HepG2 (cell line): ENCODE data around the gene MXRA7. TPM values are rescaled to one million over a fixed set of nuclear protein-coding genes. Genes with fewer than 3 reads are reported as not detected.

Source experiments
- AGO1 ChIP-seq: fragments of 200-400 bp; formaldehyde crosslinking; IDR thresholded peaks from 2 replicates; pipeline ENCODE4 v1.6.1; 2017; ENCODE audit warnings: mild to moderate bottlenecking, low read depth, low read length, moderate library complexity; ENCODE audit not compliant: poor library complexity, severe bottlenecking
- CBX5 ChIP-seq: sonication (generic); formaldehyde crosslinking; IDR thresholded peaks from 2 replicates; pipeline ENCODE4 v1.4.0; 2020; ENCODE audit warnings: missing genetic modification reagents, borderline replicate concordance
- ELF1 ChIP-seq: sonication (generic); formaldehyde crosslinking; IDR thresholded peaks from 2 replicates; pipeline ENCODE4 v1.4.0; 2020; ENCODE audit warnings: missing genetic modification reagents
- FOSL2 ChIP-seq: sonication (generic); formaldehyde crosslinking; IDR thresholded peaks from 2 replicates; pipeline ENCODE4 v1.4.0; 2020; ENCODE audit warnings: missing genetic modification reagents
- FOXM1 ChIP-seq: sonication (generic); formaldehyde crosslinking; IDR thresholded peaks from 2 replicates; pipeline ENCODE4 v1.5.0; 2020; ENCODE audit warnings: missing genetic modification reagents
- RBFOX2 ChIP-seq: fragments of 200-400 bp; formaldehyde crosslinking; IDR thresholded peaks from 2 replicates; pipeline ENCODE4 v1.6.1; 2017; ENCODE audit warnings: low read depth, mild to moderate bottlenecking, low read length
- RBM39 ChIP-seq: fragments of 200-400 bp; formaldehyde crosslinking; IDR thresholded peaks from one replicate; pipeline ENCODE4 v1.6.1; 2018; ENCODE audit warnings: antibody characterized with exemption, mild to moderate bottlenecking, low read depth, low read length; ENCODE audit not compliant: poor library complexity, severe bottlenecking
- ZBTB42 ChIP-seq: sonication (generic); formaldehyde crosslinking; IDR thresholded peaks from 2 replicates; pipeline ENCODE4 v1.5.0; 2020; ENCODE audit warnings: mild to moderate bottlenecking, missing genetic modification reagents
- ZNF234 ChIP-seq: sonication (generic); formaldehyde crosslinking; conservative IDR thresholded peaks from 2 replicates; pipeline ENCODE4 v1.5.1; 2020; ENCODE audit warnings: mild to moderate bottlenecking, missing genetic modification reagents
- ZNF317 ChIP-seq: sonication (generic); formaldehyde crosslinking; IDR thresholded peaks from 2 replicates; pipeline ENCODE4 v1.5.0; 2020; ENCODE audit warnings: mild to moderate bottlenecking, missing genetic modification reagents
- ZNF629 ChIP-seq: sonication (generic); formaldehyde crosslinking; conservative IDR thresholded peaks from 2 replicates; pipeline ENCODE4 v1.5.0; 2020; ENCODE audit warnings: missing genetic modification reagents
- ZNF660 ChIP-seq: sonication (generic); formaldehyde crosslinking; IDR thresholded peaks from 2 replicates; pipeline ENCODE4 v1.5.1; 2020; ENCODE audit warnings: mild to moderate bottlenecking, low read depth, missing genetic modification reagents, borderline replicate concordance
- ZNF746 ChIP-seq: sonication (generic); formaldehyde crosslinking; IDR thresholded peaks from 2 replicates; pipeline ENCODE4 v1.8.0; 2022; ENCODE audit warnings: mild to moderate bottlenecking, missing genetic modification reagents
- ZNF788 ChIP-seq: sonication (generic); formaldehyde crosslinking; IDR thresholded peaks from 2 replicates; pipeline ENCODE4 v1.5.0; 2020; ENCODE audit warnings: mild to moderate bottlenecking, missing genetic modification reagents, borderline replicate concordance
- ZZZ3 ChIP-seq: sonication (generic); formaldehyde crosslinking; IDR thresholded peaks from 2 replicates; pipeline ENCODE4 v1.4.0; 2020; ENCODE audit warnings: missing genetic modification reagents, mild to moderate bottlenecking, borderline replicate concordance
- polyA plus RNA-seq, 8 experiments: library from polyadenylated mRNA; depleted of rRNA in 3 of 8; stranded (reverse) in 7 of 8; unstranded in 1 of 8; fragments of >200 nt; fragmentation: Illumina TruSeq in 4 of 8; extraction: Trizol in 4 of 8; gene quantifications; 2 replicates each; pipeline versions ENCODE4 v1.2.1 to v1.2.3, GENCODE V29; 2011 to 2016; ENCODE audit warnings: low read depth in 4 of 8, missing spikeins in 1 of 8, mixed read lengths in 1 of 8; ENCODE audit not compliant: insufficient read depth in 1 of 8
- total RNA-seq, 5 experiments: library from RNA; depleted of rRNA; stranded (reverse); fragments of >200 nt; fragmentation: Illumina TruSeq; extraction: Trizol; gene quantifications; 2 replicates each; pipeline ENCODE4 v1.2.3, GENCODE V29; 2016; ENCODE audit warnings: low read depth in 1 of 5
- TF ChIP-seq, protein P1 (sequence below): sonication (generic); formaldehyde crosslinking; IDR thresholded peaks from 2 replicates; pipeline ENCODE4 v1.4.0; 2020; ENCODE audit warnings: missing genetic modification reagents
- TF ChIP-seq, protein P2 (sequence below): sonication (generic); formaldehyde crosslinking; IDR thresholded peaks from 2 replicates; pipeline ENCODE4 v1.5.1; 2020; ENCODE audit warnings: missing genetic modification reagents, mild to moderate bottlenecking, borderline replicate concordance
- TF ChIP-seq, protein P3 (sequence below): sonication (generic); formaldehyde crosslinking; IDR thresholded peaks from 2 replicates; pipeline ENCODE4 v1.4.0; 2020; ENCODE audit warnings: missing genetic modification reagents, borderline replicate concordance

MXRA7 gene
- total and polyA plus RNA-seq, 2 of the 13 experiments (the other 11 are each of a cell fraction or from before 2014, with no cell fraction given), result 44.8 to 112 TPM

DNA sequence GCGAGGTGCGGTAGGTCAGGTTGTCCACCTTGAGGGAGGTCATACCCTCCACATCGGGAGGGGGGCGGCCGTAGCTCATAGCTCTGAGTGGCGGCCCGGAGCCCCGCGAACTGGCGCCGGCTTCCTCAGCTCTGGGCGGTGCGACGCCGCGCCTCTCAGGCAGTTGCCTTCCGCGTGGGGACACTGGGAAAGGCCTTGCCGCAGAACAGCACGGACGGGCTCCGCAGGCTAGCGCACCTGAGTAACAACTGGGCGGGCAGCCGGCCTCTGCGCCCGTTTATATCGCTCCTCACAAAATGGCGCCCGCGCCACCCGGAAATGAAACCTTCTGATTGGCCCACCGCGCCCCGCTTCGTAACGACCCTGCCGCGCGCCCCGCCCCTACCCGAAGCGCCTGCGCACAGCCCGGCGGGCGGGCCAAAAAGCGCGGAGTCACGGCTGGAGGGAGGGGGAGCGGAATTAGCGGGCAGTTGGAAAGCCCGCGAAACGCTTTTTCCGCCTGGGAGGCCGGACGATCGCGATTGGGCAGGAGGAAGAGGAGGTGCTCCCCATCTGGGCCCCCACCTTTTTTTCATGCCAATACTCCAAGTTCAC is 26.4 kb upstream of the MXRA7 start, which contains the start of gene SRSF2 (continued):
- TF ChIP-seq ZNF629 (CRISPR knock-in tag), result peak; percentile 58; the same call in 1 of the 2 replicates
- TF ChIP-seq FOXM1 (CRISPR knock-in tag), result no peak; the same call in 1 of the 2 replicates
- TF ChIP-seq, protein P1, sequence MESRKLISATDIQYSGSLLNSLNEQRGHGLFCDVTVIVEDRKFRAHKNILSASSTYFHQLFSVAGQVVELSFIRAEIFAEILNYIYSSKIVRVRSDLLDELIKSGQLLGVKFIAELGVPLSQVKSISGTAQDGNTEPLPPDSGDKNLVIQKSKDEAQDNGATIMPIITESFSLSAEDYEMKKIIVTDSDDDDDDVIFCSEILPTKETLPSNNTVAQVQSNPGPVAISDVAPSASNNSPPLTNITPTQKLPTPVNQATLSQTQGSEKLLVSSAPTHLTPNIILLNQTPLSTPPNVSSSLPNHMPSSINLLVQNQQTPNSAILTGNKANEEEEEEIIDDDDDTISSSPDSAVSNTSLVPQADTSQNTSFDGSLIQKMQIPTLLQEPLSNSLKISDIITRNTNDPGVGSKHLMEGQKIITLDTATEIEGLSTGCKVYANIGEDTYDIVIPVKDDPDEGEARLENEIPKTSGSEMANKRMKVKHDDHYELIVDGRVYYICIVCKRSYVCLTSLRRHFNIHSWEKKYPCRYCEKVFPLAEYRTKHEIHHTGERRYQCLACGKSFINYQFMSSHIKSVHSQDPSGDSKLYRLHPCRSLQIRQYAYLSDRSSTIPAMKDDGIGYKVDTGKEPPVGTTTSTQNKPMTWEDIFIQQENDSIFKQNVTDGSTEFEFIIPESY (CRISPR knock-in tag), result peak; percentile 46; the same call in 1 of the 2 replicates
- peak; percentile 73; the same call in 1 of the 2 replicates for TF ChIP-seq CBX5 (CRISPR knock-in tag)
- peak; percentile 68; the same call in 1 of the 2 replicates for TF ChIP-seq FOSL2 (CRISPR knock-in tag)
- TF ChIP-seq AGO1, result peak; percentile 93
- TF ChIP-seq ELF1 (CRISPR knock-in tag), result peak; percentile 81
- peak; percentile 80 for TF ChIP-seq ZNF317 (CRISPR knock-in tag)
- no peak for TF ChIP-seq ZNF234
- TF ChIP-seq ZNF746, result peak; percentile 88
- TF ChIP-seq RBFOX2, result peak; percentile 100
- TF ChIP-seq, protein P2, sequence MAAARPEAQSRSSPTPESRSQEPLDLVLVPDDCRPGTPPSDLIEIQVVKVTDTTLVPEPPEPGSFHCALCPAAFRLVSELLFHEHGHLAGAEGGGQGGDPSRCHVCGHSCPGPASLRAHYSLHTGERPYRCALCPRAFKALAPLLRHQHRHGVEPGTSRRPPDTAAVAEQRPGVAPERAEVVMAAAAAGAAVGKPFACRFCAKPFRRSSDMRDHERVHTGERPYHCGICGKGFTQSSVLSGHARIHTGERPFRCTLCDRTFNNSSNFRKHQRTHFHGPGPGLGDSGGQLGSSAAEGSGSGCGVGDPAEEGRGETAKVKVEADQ (CRISPR knock-in tag), result 0 out of 2 replicates have a peak, but pooled peaks have one; percentile 38
- TF ChIP-seq, protein P3, sequence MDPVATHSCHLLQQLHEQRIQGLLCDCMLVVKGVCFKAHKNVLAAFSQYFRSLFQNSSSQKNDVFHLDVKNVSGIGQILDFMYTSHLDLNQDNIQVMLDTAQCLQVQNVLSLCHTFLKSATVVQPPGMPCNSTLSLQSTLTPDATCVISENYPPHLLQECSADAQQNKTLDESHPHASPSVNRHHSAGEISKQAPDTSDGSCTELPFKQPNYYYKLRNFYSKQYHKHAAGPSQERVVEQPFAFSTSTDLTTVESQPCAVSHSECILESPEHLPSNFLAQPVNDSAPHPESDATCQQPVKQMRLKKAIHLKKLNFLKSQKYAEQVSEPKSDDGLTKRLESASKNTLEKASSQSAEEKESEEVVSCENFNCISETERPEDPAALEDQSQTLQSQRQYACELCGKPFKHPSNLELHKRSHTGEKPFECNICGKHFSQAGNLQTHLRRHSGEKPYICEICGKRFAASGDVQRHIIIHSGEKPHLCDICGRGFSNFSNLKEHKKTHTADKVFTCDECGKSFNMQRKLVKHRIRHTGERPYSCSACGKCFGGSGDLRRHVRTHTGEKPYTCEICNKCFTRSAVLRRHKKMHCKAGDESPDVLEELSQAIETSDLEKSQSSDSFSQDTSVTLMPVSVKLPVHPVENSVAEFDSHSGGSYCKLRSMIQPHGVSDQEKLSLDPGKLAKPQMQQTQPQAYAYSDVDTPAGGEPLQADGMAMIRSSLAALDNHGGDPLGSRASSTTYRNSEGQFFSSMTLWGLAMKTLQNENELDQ (CRISPR knock-in tag), result no peak
- TF ChIP-seq ZNF788, result peak; percentile 88
- TF ChIP-seq ZBTB42 (CRISPR knock-in tag), result peak; percentile 78
- TF ChIP-seq ZZZ3, result 0 out of 2 replicates have a peak, but pooled peaks have one; percentile 65
- peak; percentile 100 for TF ChIP-seq RBM39
- TF ChIP-seq ZNF660, result no peak
